Hindlimb muscle (tissue), 1 donor: ENCODE data around the gene CCDC196. TPM values are rescaled to one million over a fixed set of nuclear protein-coding genes. Genes with fewer than 3 reads are reported as not detected.

Experiments used
- polyA plus RNA-seq: library from polyadenylated mRNA; unstranded; fragments of 120-200 nt; gene quantifications from one replicate; pipeline ENCODE4 v1.2.1, GENCODE V29; 2013; ENCODE audit not compliant: insufficient read length

Gene CCDC196
- polyA plus RNA-seq, 1 donor: 0.28 TPM

Other genes starting within 250 kb of the CCDC196 start
- 12.4 TPM for gene GPHN, start 21.8 kb downstream of the CCDC196 start, polyA plus RNA-seq